GM12892 (cell line): ENCODE results near the gene PLEKHN1.
"Not testable (repeated sequence)": the region's sequence is repeated elsewhere in the genome, so short reads cannot be mapped to it uniquely, and the experiment has no call there.

ENCODE experiments used
- DNase-seq: peaks from one replicate; pipeline ENCODE4 v3.0.0; 2011; ENCODE audit not compliant: insufficient read length
- FAIRE-seq: peaks from 2 replicates; lab custom pipeline; 2011; peaks lifted over from hg19 to GRCh38; lab: Jason Lieb, UNC
- POLR2A ChIP-seq: IDR thresholded peaks from 2 replicates; pipeline ENCODE4 v1.6.1; 2011; ENCODE audit warnings: low read depth, low read length, control low read depth
- POLR2AphosphoS5 ChIP-seq: IDR thresholded peaks from 2 replicates; pipeline ENCODE4 v1.6.1; 2011; ENCODE audit warnings: low read depth, low read length, control low read depth
- TAF1 ChIP-seq: IDR thresholded peaks from 2 replicates; pipeline ENCODE4 v1.6.1; 2011; ENCODE audit warnings: low read depth, mild to moderate bottlenecking, control low read depth, low read length, borderline replicate concordance

The PLEKHN1 gene

GRCh38 chr1:940107-941014 lies 25.9 kb upstream of the PLEKHN1 start:
- TF ChIP-seq TAF1, result no peak
- no peak for TF ChIP-seq POLR2AphosphoS5
- TF ChIP-seq POLR2A, result no peak
- no peak for DNase-seq
- no peak for FAIRE-seq

GRCh38 chr1:941015-941587 lies 25.2 kb upstream of the PLEKHN1 start:
- no peak for FAIRE-seq
- no peak for TF ChIP-seq POLR2AphosphoS5
- no peak for TF ChIP-seq POLR2A
- TF ChIP-seq TAF1, result no peak
- no peak for DNase-seq

DNA sequence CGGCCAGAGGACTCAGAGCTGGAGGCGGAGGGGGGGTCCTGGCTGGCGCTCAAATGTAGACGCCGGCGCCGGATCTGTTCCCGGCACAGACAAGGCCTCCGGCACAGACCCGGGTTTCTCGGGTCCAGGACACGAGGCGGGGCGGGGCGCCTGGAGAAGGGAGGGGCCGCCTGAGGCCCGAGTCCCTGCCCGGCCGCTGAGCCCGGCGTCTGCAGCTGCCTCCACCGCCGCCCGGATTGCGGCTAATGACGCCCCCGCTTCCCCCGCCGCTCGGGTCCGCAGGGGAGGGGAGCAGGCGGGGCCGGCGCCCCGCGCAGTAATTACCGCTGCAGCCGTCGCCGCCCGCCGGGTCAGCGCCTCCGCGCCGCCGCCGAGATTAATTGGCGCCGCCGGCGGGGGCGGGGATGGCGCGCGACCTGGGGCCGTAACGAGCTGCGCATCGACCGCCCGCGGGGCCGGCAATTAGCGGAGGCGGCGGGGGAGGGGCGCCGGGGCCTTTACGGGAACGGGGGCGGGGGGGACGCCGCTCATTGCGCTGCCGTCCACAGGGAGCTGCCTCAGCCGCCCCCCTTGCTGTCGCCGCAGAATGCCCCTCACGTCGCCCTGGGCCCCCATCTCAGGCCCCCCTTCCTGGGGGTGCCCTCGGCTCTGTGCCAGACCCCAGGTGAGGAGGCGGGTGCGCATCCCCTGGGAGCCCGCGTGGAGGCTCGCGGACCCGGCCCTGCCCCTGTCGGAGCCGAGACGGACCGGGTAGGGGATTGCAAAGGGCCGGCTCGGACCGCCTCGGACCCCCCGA lies 24.5 kb upstream of the PLEKHN1 start:
- DNase-seq (peak; percentile 70), FAIRE-seq (no peak)
- TF ChIP-seq TAF1, result no peak
- TF ChIP-seq POLR2A, result no peak
- TF ChIP-seq POLR2AphosphoS5, result no peak

DNA sequence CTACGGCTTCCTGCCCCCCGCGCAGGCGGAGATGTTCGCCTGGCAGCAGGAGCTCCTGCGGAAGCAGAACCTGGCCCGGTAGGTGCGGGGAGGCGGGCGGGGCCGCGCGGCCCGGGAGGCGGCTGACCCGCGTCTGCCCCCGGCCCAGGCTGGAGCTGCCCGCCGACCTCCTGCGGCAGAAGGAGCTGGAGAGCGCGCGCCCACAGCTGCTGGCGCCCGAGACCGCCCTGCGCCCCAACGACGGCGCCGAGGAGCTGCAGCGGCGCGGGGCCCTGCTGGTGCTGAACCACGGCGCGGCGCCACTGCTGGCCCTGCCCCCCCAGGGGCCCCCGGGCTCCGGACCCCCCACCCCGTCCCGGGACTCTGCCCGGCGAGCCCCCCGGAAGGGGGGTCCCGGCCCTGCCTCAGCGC lies 23.9 kb upstream of the PLEKHN1 start:
- no peak for FAIRE-seq
- no peak for DNase-seq

DNA sequence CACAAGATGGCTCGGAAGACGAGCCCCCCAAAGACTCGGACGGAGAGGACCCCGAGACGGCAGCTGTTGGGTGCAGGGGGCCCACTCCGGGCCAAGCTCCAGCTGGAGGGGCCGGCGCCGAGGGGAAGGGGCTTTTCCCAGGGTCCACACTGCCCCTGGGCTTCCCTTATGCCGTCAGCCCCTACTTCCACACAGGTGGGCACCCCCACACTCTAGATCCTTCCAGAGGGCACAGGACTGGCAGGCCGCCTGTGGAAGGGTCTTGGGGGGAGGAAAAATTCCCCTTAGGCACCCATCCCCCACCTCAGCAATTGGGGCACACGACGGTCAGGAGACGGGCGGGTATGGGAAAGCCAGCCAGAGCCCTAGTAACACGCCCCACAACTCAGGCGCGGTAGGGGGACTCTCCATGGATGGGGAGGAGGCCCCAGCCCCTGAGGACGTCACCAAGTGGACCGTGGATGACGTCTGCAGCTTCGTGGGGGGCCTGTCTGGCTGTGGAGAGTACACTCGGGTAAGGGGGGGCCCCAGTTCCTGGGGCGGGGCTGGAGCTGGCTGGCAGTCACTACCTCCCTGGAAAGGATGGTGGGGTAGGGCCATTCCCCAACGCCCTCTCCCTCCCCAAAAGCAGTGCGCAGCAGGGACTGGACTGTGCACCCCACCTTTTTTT lies 23.3 kb upstream of the PLEKHN1 start:
- DNase-seq (no peak), FAIRE-seq (no peak)
- TF ChIP-seq TAF1, result no peak
- TF ChIP-seq POLR2AphosphoS5, result peak; percentile 39
- TF ChIP-seq POLR2A, result peak; percentile 27; the same call in 1 of the 2 replicates

More for the DNA sequence above, 23.9 kb upstream of the PLEKHN1 start:
- TF ChIP-seq POLR2A, result no peak
- no peak for TF ChIP-seq POLR2AphosphoS5
- TF ChIP-seq TAF1, result no peak

- no peak for FAIRE-seq
- TF ChIP-seq POLR2AphosphoS5 (no peak), TAF1 (no peak), POLR2A (no peak)
Observed at GRCh38 chr1:943545-944340, 22.5 kb upstream of the PLEKHN1 start.

DNA sequence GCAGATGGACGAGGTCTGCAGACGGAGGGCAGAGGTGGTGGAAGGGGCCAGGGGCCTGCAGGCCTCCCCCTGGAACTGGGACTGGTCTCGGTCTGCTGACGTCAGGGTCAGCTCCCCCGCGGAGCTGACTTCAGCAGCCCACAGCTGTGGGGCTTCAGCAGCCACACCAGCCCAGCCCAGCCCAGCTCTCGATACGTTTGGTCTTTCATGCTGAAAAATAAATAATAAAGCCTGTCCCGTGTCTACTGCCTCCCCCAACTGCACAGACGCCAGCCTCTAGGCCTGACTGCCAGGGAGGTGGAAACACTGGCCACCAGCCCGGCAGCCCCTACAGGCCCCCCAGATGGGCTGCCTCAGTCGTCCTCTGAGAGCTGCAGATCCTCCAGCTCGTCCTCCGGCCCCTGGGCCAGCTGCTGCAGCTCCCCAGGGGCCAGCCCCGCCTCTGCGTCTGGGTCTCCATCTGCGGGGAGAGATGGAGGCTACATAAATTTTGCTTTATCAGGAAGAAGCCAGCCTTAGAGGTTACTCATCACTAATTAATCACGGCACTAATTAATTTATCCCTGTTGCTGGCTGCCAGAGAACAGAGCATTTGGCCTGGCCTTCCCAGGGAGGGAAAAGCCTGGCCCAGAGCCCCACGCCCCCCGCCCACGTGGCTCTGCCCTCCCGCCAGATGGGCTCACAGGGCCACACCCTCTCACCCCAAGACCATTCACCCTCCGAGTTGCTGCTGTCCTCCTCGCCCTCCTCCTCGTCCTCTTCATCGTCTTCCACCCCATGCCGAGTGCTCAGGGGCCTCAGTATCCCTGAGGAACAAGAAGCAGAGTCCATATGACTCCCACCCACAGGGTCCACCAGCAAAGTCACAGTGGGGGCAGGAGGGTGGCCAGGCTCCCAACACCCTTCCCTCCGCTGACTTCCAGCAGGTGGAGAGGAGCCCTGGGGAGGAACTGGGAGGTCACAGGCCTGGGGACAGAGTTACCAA lies 21.6 kb upstream of the PLEKHN1 start:
- no peak for FAIRE-seq
- DNase-seq, result no peak
- TF ChIP-seq POLR2A (no peak), POLR2AphosphoS5 (no peak), TAF1 (no peak)

More at GRCh38 chr1:943545-944340, 22.5 kb upstream of the PLEKHN1 start:
- DNase-seq, result no peak

DNA sequence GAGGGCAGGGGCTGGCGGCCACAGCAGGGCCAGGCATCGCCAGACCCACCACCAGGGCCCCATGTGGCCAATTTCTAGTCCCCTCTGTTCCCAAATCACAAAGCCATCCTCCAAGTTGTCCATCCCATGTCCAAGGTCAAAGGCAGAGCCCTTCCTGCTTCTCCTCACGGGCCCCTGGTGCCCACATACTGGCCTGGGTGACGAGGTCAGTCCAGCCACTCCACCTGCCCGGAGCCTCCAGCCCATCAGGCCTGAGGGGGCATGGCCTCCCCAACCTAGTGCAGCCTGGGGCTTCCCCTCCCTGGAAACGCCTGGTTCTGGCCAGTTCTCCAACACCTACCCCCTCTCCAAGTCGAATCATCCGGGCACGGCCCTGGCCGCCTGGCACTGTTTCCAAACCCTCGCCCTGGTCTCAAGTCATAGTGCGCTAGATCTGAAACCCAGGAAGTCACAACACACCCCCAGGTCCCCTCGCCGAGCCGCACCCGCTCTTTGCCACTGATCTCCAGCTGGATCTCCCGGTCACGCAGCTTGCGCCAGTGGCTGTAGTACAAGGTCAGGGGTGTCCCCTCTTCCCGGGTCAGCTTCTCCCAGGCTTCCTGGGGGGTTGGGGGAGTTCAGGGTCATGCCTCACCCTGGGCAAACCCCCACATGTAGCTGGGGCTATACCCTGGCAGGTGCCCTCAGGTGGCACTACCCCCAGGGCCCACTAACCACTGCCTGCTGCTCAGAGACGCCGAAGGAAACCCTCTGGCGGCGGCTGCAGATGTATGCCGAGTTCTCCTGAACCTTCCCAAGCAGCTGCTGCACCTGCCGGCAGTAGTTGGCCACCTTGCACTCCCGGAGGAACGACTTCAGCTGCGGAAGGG lies 20.4 kb upstream of the PLEKHN1 start:
- FAIRE-seq (no peak), DNase-seq (no peak)
- TF ChIP-seq TAF1, result no peak

- DNase-seq, FAIRE-seq: not testable (repeated sequence)
Observed at GRCh38 chr1:946811-947210, 19.5 kb upstream of the PLEKHN1 start.
